Esophagus muscularis mucosa (tissue), 4 donors: Measurements from ENCODE around the gene LCMT2. TPM values are rescaled to one million over a fixed set of nuclear protein-coding genes. Genes with fewer than 3 reads are reported as not detected.

Source experiments
- DNase-seq: peaks from one replicate; pipeline ENCODE4 v3.0.0-alpha.2; 2017; ENCODE audit errors: extremely low spot score
- H3K27ac ChIP-seq, 4 donors: fragments of 200-600 bp; sonication (generic); replicated peaks in 1 of 4; 1 replicate in 3 of 4; 2 replicates in 1 of 4; pipeline ENCODE4 v1.5.1; 2016 to 2019; ENCODE audit warnings: mild to moderate bottlenecking in 1 of 4
- H3K27me3 ChIP-seq, 4 donors: fragments of 200-600 bp; sonication (generic); one replicate each; pipeline versions ENCODE4 v1.5.1 to v1.6.0; 2016 to 2019
- H3K36me3 ChIP-seq, 4 donors: fragments of 200-600 bp; sonication (generic); one replicate each; pipeline ENCODE4 v1.5.1; 2016 to 2019
- H3K4me1 ChIP-seq, 4 donors: fragments of 200-600 bp; sonication (generic); one replicate each; pipeline ENCODE4 v1.5.1; 2016 to 2019
- H3K4me3 ChIP-seq, 4 donors: fragments of 200-600 bp; sonication (generic); 1 replicate in 2 of 4; 2 replicates in 2 of 4; pipeline ENCODE4 v1.5.1; 2016 to 2019; ENCODE audit warnings: mild to moderate bottlenecking in 4 of 4, moderate library complexity in 1 of 4
- H3K9me3 ChIP-seq, 4 donors: fragments of 200-600 bp; sonication (generic); 1 replicate in 3 of 4; 2 replicates in 1 of 4; pipeline ENCODE4 v1.5.1; 2016 to 2019
- CTCF ChIP-seq, 3 experiments: fragments of 200-600 bp in 2 of 3; fragments of 450-650 bp in 1 of 3; sonication (generic) in 2 of 3; IDR thresholded peaks; one replicate each; pipeline ENCODE4 v1.5.1; 2017 to 2019; ENCODE audit warnings: antibody characterized with exemption in 3 of 3, mild to moderate bottlenecking in 2 of 3, moderate library complexity in 1 of 3
- EP300 ChIP-seq: sonication (generic); formaldehyde crosslinking; IDR thresholded peaks from one replicate; pipeline ENCODE4 v1.6.1; 2017; ENCODE audit warnings: antibody characterized with exemption
- POLR2A ChIP-seq: fragments of 450-650 bp; IDR thresholded peaks from one replicate; pipeline ENCODE4 v1.6.1; 2017; ENCODE audit warnings: antibody characterized with exemption, moderate library complexity, mild to moderate bottlenecking, low read depth
- POLR2AphosphoS5 ChIP-seq, 2 donors: sonication (generic); formaldehyde crosslinking; IDR thresholded peaks; one replicate each; pipeline ENCODE4 v1.6.1; 2017; ENCODE audit warnings: antibody characterized with exemption in 2 of 2
- WGBS: methylation state at CpG from one replicate; pipeline ENCODE4 v1.1.5; 2018; 5-methylcytosine and 5-hydroxymethylcytosine counted together
- intact Hi-C: fragments of 100-400 bp; cut with DNase I; formaldehyde crosslinking; loops from one replicate; pipeline ENCODE4 v1.15.1; 2023
- total RNA-seq, 4 donors: library from RNA; depleted of rRNA; stranded (reverse); fragments of >200 nt; gene quantifications; one replicate each; pipeline versions ENCODE4 v1.1.0 to v1.2.1, GENCODE V29; 2016

The LCMT2 gene
- total RNA-seq, 4 donors from 2014 or later: 5.4 to 9.3 (median 7.1) TPM

GRCh38 chr15:43277901-43278300 lies 52.5 kb downstream of the LCMT2 start:
- Histone ChIP-seq H3K36me3 (no peaks in the 10 kb centered on the region), H3K9me3 (no peaks in the 10 kb centered on the region), H3K27me3 (peaks cover 0 to 59% (median 0%) of the 10 kb centered on the region in 4 donors), H3K4me1 (peaks cover 0 to 3% (median 0%) of the 10 kb centered on the region in 4 donors), H3K4me3 (no peak overlapping the region), H3K27ac (no peak overlapping the region)
- intact Hi-C loops: no loop called here
- no peak for TF ChIP-seq POLR2A
- TF ChIP-seq CTCF (IDR thresholded peaks at IDR 0.05): no peak
- TF ChIP-seq EP300: no peak
- no peak for TF ChIP-seq POLR2AphosphoS5 (IDR thresholded peaks at IDR 0.05)
- DNase-seq: no peak
- WGBS: 57% methylated on average over 4 of the region's 4 CpGs

GRCh38 chr15:43277231-43277823 lies 53.0 kb downstream of the LCMT2 start:
- no peak for DNase-seq

GRCh38 chr15:43276563-43277200 lies 53.7 kb downstream of the LCMT2 start:
- peaks cover 0 to 5% (median 0%) of the 10 kb centered on the region in 4 donors for H3K9me3 ChIP-seq
- H3K4me3 ChIP-seq: no peak overlapping the region
- TF ChIP-seq CTCF (IDR thresholded peaks at IDR 0.05): no peak
- TF ChIP-seq POLR2A: no peak
- TF ChIP-seq EP300: no peak
- no peak for TF ChIP-seq POLR2AphosphoS5 (IDR thresholded peaks at IDR 0.05)
- whole genome bisulfite sequencing: 74% methylated on average over 9 of the region's 12 CpGs
- intact Hi-C loops: no loop called here
- no peak overlapping the region for H3K27ac ChIP-seq
- peaks cover 0 to 59% (median 0%) of the 10 kb centered on the region in 4 donors for H3K27me3 ChIP-seq
- peaks cover 0 to 3% (median 0%) of the 10 kb centered on the region in 4 donors for H3K4me1 ChIP-seq
- DNase-seq: no peak
- no peaks in the 10 kb centered on the region for H3K36me3 ChIP-seq

More at GRCh38 chr15:43277231-43277823, 53.0 kb downstream of the LCMT2 start:
- Histone ChIP-seq H3K9me3 (peaks cover 0 to 5% (median 0%) of the 10 kb centered on the region in 4 donors), H3K4me3 (no peak overlapping the region), H3K27me3 (peaks cover 0 to 59% (median 0%) of the 10 kb centered on the region in 4 donors), H3K36me3 (no peaks in the 10 kb centered on the region), H3K4me1 (peaks cover 0 to 3% (median 0%) of the 10 kb centered on the region in 4 donors), H3K27ac (no peak overlapping the region)
- 76% methylated on average over 10 of the region's 10 CpGs for WGBS
- TF ChIP-seq POLR2A: no peak
- no peak for TF ChIP-seq POLR2AphosphoS5 (IDR thresholded peaks at IDR 0.05)
- no peak for TF ChIP-seq EP300
- TF ChIP-seq CTCF (IDR thresholded peaks at IDR 0.05): no peak
- intact Hi-C loops: no loop called here

GRCh38 chr15:43275740-43276562 lies 54.4 kb downstream of the LCMT2 start:
- intact Hi-C loops: no loop called here
- peaks cover 0 to 61% (median 0%) of the 10 kb centered on the region in 4 donors for H3K27me3 ChIP-seq

More at GRCh38 chr15:43275740-43276562, 54.4 kb downstream of the LCMT2 start:
- no peaks in the 10 kb centered on the region for H3K36me3 ChIP-seq
- H3K27ac ChIP-seq: no peak overlapping the region
- H3K4me1 ChIP-seq: peaks cover 0 to 3% (median 0%) of the 10 kb centered on the region in 4 donors
- no peak for DNase-seq
- peaks cover 0 to 5% (median 0%) of the 10 kb centered on the region in 4 donors for H3K9me3 ChIP-seq
- no peak overlapping the region for H3K4me3 ChIP-seq
- 65% methylated on average over 14 of the region's 15 CpGs for WGBS
- no peak for TF ChIP-seq EP300
- no peak for TF ChIP-seq POLR2A
- TF ChIP-seq CTCF (IDR thresholded peaks at IDR 0.05): no peak
- TF ChIP-seq POLR2AphosphoS5 (IDR thresholded peaks at IDR 0.05): no peak
